ENCODE measurements around the gene GALC.

- TF ChIP-seq CTCF (IDR thresholded peaks at IDR 0.05; ENCODE audit: low read depth, low read length) = no peak
- no peak for TF ChIP-seq EZH2phosphoT487 (IDR thresholded peaks at IDR 0.05; ENCODE audit: low read depth)
These were observed 11.6 kb upstream of the GALC start for GRCh38 chr14:88004506-88005036.

Measured in OCI-LY3 (cell line).